Dermis microvascular lymphatic vessel endothelial cell (primary cell): Measurements from ENCODE around the gene KRTAP26-1. TPM values are rescaled to one million over a fixed set of nuclear protein-coding genes. Genes with fewer than 3 reads are reported as not detected.
A peak's percentile ranks its signal among the peaks of the same experiment; 100 is the strongest.

Experiments
- DNase-seq, 2 donors: peaks; one replicate each; pipeline versions ENCODE4 v3.0.0 to v3.0.0-alpha.2; 2010; ENCODE audit warnings: low read depth in 2 of 2
- total RNA-seq: library from RNA; depleted of rRNA; stranded (reverse); fragments of >200 nt; gene quantifications from 2 replicates; pipeline ENCODE4 v1.2.1, GENCODE V29; 2014

The KRTAP26-1 gene
- total RNA-seq: not detected in 2 replicates

DNA sequence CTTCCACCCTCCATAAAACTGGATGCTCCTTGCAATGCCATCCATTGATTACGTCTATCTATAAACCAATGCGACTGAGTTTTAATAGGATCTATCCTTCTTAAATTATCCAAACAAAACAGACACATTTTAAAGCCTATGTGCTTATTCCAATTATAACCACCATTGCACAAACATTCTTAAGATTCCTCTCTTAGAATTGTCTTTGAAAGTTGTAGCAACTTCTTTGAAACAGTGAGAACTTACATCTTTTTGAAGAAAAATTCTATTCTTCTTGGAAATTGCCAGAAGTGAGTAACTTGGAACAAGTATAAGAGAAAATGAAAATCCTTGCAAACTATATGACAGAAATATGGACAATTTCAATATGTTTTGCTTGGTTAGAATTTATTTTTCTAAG is at the start of gene KRTAP26-1:
TSS of gene KRTAP26-1 (minus strand) at position 101 of the 400 bp plus-strand sequence. CDS start 280 bp downstream, outside the sequence.
- DNase-seq: no peak

- DNase-seq: no peak
Measured at GRCh38 chr21:30355906-30356305, 35.8 kb upstream of the KRTAP26-1 start.

- DNase-seq: no peak
Measured at GRCh38 chr21:30354308-30355005, 34.3 kb upstream of the KRTAP26-1 start.

DNA sequence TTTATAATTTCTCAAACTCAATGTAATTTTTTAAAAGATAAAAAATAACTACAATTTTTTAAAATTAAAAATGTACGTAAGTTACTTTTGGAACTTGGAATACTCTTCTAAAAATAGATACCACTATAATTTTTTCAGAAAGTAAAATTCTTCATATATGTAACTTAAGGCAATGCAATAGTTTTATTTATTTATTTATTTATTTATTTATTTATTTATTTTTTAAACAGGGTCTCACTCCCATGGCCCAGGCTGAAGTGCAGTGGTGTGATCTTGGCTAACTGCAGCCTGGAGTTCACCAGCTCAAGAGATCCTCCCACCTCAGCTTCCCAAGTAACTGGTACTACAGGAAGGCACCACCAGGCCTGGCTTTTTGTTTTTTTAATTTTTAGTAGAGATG is 31.4 kb upstream of the KRTAP26-1 start:
- no peak for DNase-seq

- no peak for DNase-seq
Measured at GRCh38 chr21:30349572-30349971, 29.5 kb upstream of the KRTAP26-1 start.

GRCh38 chr21:30348506-30348905 is 28.4 kb upstream of the KRTAP26-1 start, which contains the start of gene KRTAP23-1:
Gene KRTAP23-1 (minus strand): TSS chr21:30348606. CDS start chr21:30348606, 0 bp downstream.
- DNase-seq: no peak

- DNase-seq: no peak
Measured at GRCh38 chr21:30345014-30345413, 24.9 kb upstream of the KRTAP26-1 start.

GRCh38 chr21:30340714-30341573 is 20.8 kb upstream of the KRTAP26-1 start:
- peak in 1 of 2 donors; percentile 7 for DNase-seq

DNA sequence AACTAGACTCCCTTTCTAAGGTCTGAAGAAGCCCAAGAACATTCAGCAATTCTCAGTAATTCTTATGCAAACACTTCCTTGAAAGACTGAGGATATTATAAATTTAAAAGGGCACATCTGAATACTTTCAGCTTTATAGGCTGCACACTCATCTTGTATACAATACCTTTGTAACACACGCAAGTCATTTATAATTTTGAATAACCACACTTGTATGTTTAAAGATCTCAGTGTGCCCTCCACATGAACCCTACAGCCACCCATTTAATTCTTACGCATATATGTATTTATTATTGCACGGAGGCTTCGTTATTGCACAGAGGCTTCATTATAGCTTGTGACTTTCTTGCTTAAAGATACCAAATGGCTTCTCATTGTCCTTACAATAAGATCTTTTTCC is 18.6 kb upstream of the KRTAP26-1 start:
- no peak for DNase-seq

- no peak for DNase-seq
Measured at GRCh38 chr21:30337772-30338171, 17.7 kb upstream of the KRTAP26-1 start.

DNA sequence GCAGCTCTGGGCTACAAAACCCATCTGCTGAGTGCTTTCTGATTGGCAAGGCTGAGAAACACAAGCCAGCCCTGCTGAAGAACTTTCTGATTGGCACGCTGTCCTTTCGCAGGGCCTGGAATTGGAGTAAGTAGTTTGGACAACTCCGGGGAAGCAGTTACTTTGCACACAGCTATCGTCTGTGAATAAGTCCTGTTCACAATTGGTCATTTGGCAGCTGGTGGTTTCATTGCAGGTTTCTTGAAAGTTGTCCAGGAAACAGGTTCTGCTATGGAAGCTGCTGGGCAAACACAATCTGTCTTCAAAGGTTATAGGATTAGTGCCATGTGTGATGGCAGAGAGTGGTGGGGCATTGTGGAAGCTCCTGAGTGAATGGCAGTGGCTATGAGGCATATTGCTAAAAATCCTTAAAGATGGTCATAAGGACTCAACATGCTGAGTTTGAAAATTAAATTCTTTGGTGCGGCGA is 17.2 kb upstream of the KRTAP26-1 start, which contains the start of gene KRTAP27-1:
TSS of gene KRTAP27-1 (minus strand) at position 419 of the 469 bp plus-strand sequence. CDS start at position 393, 26 bp downstream.
- no peak for DNase-seq

DNA sequence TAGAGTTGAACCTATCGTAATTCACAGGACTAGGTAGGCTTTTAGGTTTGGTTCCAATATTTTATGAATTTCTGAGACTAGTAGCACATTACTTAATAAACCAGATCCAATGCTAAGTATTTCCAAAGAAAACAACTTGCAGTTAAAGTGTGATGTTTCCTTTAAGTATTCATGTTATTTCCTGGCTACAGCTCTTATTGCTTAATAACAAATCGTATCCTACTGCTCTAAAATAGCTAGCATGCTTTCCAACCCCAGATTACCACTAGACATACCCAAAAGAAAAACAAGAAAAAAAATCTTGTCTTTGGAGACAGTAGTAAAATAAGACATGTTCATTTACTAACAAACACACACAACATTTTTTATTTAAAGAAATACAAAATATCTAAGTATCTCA is 16.5 kb upstream of the KRTAP26-1 start:
- no peak for DNase-seq

DNA sequence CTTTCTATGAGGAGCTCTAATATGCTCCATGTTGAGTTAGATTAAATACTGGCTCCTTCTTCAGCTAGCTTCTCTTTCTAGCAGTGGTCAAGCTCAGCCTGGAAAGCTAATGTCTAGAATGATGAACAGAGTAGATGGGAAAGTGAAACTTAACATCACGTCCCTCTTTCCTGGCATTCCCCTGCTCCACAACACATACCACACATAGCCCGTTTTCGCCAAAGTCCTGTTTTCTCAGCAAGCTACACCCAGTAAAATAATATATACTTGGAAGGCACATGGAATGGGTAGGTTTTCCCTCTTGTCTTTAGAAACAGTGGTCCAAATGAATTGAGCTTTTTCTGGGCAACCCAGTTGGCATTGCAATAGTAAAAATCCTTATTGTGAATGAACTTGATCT is 13.6 kb upstream of the KRTAP26-1 start:
- no peak for DNase-seq

DNA sequence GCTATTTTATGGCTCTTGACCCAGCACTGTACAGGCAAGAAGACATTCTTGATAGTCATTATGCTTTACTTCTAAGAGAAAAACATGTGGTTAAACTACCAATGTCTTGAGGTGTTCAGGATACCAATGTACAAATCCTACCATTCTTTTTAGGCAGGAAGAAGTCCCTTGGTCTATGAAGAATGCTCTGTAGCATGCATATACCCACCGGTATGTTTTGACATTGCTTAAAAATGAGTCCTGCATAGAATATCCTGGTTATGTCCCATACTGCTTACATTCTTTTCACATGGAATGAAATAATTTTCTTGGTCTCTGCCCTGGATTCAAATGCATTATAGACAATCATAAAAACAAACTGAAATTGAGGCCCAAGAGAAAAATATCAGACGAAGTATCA is 12.6 kb upstream of the KRTAP26-1 start:
- no peak for DNase-seq

GRCh38 chr21:30329203-30329875 is 9.2 kb upstream of the KRTAP26-1 start:
- no peak for DNase-seq

- no peak for DNase-seq
Measured at GRCh38 chr21:30326390-30326789, 6.3 kb upstream of the KRTAP26-1 start.

- no peak for DNase-seq
Measured at GRCh38 chr21:30315701-30316100, 4.4 kb downstream of the KRTAP26-1 start.

- DNase-seq: no peak
Measured at GRCh38 chr21:30306884-30307283, 13.2 kb downstream of the KRTAP26-1 start.

- no peak for DNase-seq
Measured at GRCh38 chr21:30305136-30305535, 15.0 kb downstream of the KRTAP26-1 start.

DNA sequence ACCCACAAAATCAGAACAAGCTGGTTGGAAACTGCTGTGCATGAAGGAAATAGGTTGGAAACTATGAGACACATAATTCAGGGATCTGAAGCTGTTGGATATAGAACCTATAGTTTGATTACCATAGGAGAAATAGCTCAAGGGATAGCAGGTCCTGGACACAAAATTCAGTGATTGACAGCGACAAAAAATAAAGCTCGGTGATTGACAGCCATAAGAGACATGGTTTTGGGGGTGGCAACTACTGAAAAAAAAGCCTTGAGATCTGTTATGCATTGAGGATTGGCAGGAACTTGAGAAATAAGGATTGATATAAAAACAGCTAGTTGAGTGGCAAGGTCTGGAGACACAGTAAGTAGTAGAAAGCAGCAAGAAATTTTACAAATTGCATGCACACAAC is 30.9 kb downstream of the KRTAP26-1 start, which contains the start of gene KRTAP25-1:
TSS of gene KRTAP25-1 (minus strand) at position 300 of the 400 bp plus-strand sequence. CDS start at position 276, 24 bp downstream.
- no peak for DNase-seq

GRCh38 chr21:30282850-30283249 is 37.3 kb downstream of the KRTAP26-1 start, which contains the start of gene KRTAP24-1:
Gene KRTAP24-1 (minus strand): TSS chr21:30282950. CDS start chr21:30282932, 18 bp downstream.
- no peak for DNase-seq
